Suprapubic skin (tissue), 3 donors: ENCODE data around the gene PEX13.

Experiments used
- CTCF ChIP-seq, 2 donors: fragments of 200-600 bp in 1 of 2; fragments of 450-650 bp in 1 of 2; sonication (generic) in 1 of 2; IDR thresholded peaks; one replicate each; pipeline ENCODE4 v1.5.1; 2016 to 2019; ENCODE audit warnings: antibody characterized with exemption in 2 of 2, mild to moderate bottlenecking in 1 of 2, moderate library complexity in 1 of 2
- POLR2AphosphoS5 ChIP-seq, 3 donors: sonication (generic); formaldehyde crosslinking; IDR thresholded peaks; one replicate each; pipeline ENCODE4 v1.6.1; 2017; ENCODE audit warnings: antibody characterized with exemption in 3 of 3

GRCh38 chr2:61017003-61017555 is 441 bp upstream of the PEX13 start:
- TF ChIP-seq CTCF (IDR thresholded peaks at IDR 0.05), result no peak
- peak in 2 of 3 donors; percentile 24 to 57 for TF ChIP-seq POLR2AphosphoS5 (IDR thresholded peaks at IDR 0.05)
